ENCODE results near the gene PODXL.

PODXL gene

DNA sequence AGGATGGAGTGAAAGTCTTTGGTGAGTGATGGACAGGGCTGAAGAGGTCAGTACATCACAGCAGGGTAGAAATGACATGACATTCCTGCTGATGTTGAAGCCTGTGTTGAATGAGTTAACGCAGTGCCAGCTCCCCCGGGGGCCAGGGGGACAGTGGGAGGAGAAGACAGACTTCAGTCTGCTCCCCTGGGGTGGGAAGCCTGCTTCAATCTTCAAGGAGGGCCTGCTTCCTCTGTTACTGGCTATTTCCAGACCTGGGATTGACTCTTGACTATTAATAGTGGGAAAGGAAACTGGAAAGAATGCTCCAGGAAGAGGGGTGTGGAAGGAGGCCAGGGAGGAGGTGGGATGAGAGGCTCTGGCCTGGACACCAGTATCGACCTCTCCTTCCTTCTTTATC lies 27.2 kb downstream of the PODXL start:
- Histone ChIP-seq H3K4me3 (ENCODE audit: low read length) (no peak overlapping the region), H3K36me3 (replicated peaks; ENCODE audit: insufficient read depth, low read length) (no peaks in the 10 kb centered on the region), H3K9me2 (replicated peaks; ENCODE audit: insufficient read depth, low read length) (no peaks in the 10 kb centered on the region), H3K9me3 (replicated peaks; ENCODE audit: insufficient read depth, low read length) (no peaks in the 10 kb centered on the region), H3K27me3 (replicated peaks; ENCODE audit: insufficient read depth, low read length) (no peaks in the 10 kb centered on the region), H4K20me1 (ENCODE audit: insufficient read depth, low read length) (no peaks in the 10 kb centered on the region), H3F3A (ENCODE audit: insufficient read depth, low read length) (peaks cover 17% of the 10 kb centered on the region), H3K79me2 (ENCODE audit: low read length) (no peaks in the 10 kb centered on the region), H2AFZ (ENCODE audit: low read length) (no peak overlapping the region), H3K4me1 (ENCODE audit: low read length) (peaks cover 18% of the 10 kb centered on the region), H3K27ac (ENCODE audit: low read length) (no peak overlapping the region), H3K9ac (ENCODE audit: low read length) (no peak overlapping the region), H3K4me2 (ENCODE audit: low read depth, low read length) (no peak overlapping the region)
- no peak for TF ChIP-seq EZH2 (optimal IDR thresholded peaks at IDR 0.05; ENCODE audit: low read depth, low read length)
- TF ChIP-seq EZH2phosphoT487 (IDR thresholded peaks at IDR 0.05; ENCODE audit: low read length): no peak
- TF ChIP-seq, protein P1, sequence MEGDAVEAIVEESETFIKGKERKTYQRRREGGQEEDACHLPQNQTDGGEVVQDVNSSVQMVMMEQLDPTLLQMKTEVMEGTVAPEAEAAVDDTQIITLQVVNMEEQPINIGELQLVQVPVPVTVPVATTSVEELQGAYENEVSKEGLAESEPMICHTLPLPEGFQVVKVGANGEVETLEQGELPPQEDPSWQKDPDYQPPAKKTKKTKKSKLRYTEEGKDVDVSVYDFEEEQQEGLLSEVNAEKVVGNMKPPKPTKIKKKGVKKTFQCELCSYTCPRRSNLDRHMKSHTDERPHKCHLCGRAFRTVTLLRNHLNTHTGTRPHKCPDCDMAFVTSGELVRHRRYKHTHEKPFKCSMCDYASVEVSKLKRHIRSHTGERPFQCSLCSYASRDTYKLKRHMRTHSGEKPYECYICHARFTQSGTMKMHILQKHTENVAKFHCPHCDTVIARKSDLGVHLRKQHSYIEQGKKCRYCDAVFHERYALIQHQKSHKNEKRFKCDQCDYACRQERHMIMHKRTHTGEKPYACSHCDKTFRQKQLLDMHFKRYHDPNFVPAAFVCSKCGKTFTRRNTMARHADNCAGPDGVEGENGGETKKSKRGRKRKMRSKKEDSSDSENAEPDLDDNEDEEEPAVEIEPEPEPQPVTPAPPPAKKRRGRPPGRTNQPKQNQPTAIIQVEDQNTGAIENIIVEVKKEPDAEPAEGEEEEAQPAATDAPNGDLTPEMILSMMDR (IDR thresholded peaks at IDR 0.05; ENCODE audit: low read length): no peak
- DNase-seq: no peak

DNA sequence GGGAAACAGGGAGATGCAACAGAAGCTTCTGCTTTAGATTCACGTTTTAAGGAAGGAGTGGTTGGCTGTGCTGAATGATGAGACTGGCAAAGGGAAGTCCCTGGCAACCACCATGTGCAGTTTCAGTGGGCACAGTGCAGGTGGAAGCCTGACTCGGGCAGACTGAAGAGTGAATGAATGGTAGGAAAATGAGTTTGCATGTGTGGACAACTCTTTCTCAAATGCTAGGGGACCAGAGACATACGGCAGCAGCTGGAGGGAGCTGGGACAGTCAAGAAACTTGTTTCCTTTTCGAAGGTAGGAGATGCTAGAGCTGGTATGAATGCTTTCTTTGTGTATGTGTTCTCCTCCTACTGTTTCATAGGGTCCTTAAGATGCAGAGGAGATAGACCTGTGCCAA lies 29.0 kb downstream of the PODXL start:
- peaks cover 17% of the 10 kb centered on the region for H3F3A ChIP-seq (ENCODE audit: insufficient read depth, low read length)

DNA sequence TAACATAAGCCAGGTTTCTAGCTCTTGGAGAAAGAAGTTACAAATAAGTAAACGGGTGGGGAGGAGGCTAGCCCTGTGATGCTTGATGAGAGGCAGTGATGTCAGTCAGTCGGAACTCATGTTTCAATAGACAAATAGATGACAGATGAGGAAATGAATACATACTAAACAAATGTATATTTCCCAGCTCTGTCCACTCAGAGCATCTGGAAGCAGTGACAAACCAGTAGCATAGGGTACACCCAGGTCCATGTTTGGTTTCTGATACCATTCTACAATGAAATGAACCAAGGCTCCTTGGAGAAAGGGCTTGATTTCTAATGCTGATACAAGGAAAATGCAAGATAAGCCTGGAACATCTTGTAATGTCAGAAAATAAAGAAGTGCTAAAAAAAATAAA lies 30.6 kb downstream of the PODXL start:
- H3K27ac ChIP-seq (ENCODE audit: low read length): no peak overlapping the region
- H3F3A ChIP-seq (ENCODE audit: insufficient read depth, low read length): peaks cover 17% of the 10 kb centered on the region

More for the DNA sequence above, 29.0 kb downstream of the PODXL start:
- Histone ChIP-seq H2AFZ (ENCODE audit: low read length) (no peak overlapping the region), H3K4me2 (ENCODE audit: low read depth, low read length) (peak overlapping the region; percentile 48), H3K27me3 (replicated peaks; ENCODE audit: insufficient read depth, low read length) (no peaks in the 10 kb centered on the region), H3K27ac (ENCODE audit: low read length) (peak overlapping the region; percentile 43; the same call in 1 of the 2 replicates), H4K20me1 (ENCODE audit: insufficient read depth, low read length) (no peaks in the 10 kb centered on the region), H3K36me3 (replicated peaks; ENCODE audit: insufficient read depth, low read length) (no peaks in the 10 kb centered on the region), H3K4me3 (ENCODE audit: low read length) (0 out of 2 replicates have a peak overlapping the region, but pooled peaks have one; percentile 4), H3K9me3 (replicated peaks; ENCODE audit: insufficient read depth, low read length) (no peaks in the 10 kb centered on the region), H3K9me2 (replicated peaks; ENCODE audit: insufficient read depth, low read length) (no peaks in the 10 kb centered on the region), H3K9ac (ENCODE audit: low read length) (no peak overlapping the region), H3K4me1 (ENCODE audit: low read length) (peaks cover 22% of the 10 kb centered on the region), H3K79me2 (ENCODE audit: low read length) (no peaks in the 10 kb centered on the region)
- peak; percentile 79 for DNase-seq
- TF ChIP-seq, protein P1 (IDR thresholded peaks at IDR 0.05; ENCODE audit: low read length): no peak
- TF ChIP-seq EZH2 (optimal IDR thresholded peaks at IDR 0.05; ENCODE audit: low read depth, low read length): no peak
- TF ChIP-seq EZH2phosphoT487 (IDR thresholded peaks at IDR 0.05; ENCODE audit: low read length): no peak

More for the DNA sequence above, 30.6 kb downstream of the PODXL start:
- peaks cover 22% of the 10 kb centered on the region for H3K4me1 ChIP-seq (ENCODE audit: low read length)
- H4K20me1 ChIP-seq (ENCODE audit: insufficient read depth, low read length): no peaks in the 10 kb centered on the region
- TF ChIP-seq EZH2 (optimal IDR thresholded peaks at IDR 0.05; ENCODE audit: low read depth, low read length) (no peak), EZH2phosphoT487 (IDR thresholded peaks at IDR 0.05; ENCODE audit: low read length) (no peak)
- TF ChIP-seq, protein P1 (IDR thresholded peaks at IDR 0.05; ENCODE audit: low read length): no peak
- no peaks in the 10 kb centered on the region for H3K9me2 ChIP-seq (replicated peaks; ENCODE audit: insufficient read depth, low read length)
- no peak for DNase-seq
- H3K4me2 ChIP-seq (ENCODE audit: low read depth, low read length): no peak overlapping the region
- H3K9ac ChIP-seq (ENCODE audit: low read length): no peak overlapping the region
- no peak overlapping the region for H3K4me3 ChIP-seq (ENCODE audit: low read length)
- no peaks in the 10 kb centered on the region for H3K9me3 ChIP-seq (replicated peaks; ENCODE audit: insufficient read depth, low read length)
- peaks cover 5% of the 10 kb centered on the region; the same call in 1 of the 2 replicates for H3K79me2 ChIP-seq (ENCODE audit: low read length)
- no peaks in the 10 kb centered on the region for H3K27me3 ChIP-seq (replicated peaks; ENCODE audit: insufficient read depth, low read length)
- no peaks in the 10 kb centered on the region for H3K36me3 ChIP-seq (replicated peaks; ENCODE audit: insufficient read depth, low read length)
- H2AFZ ChIP-seq (ENCODE audit: low read length): no peak overlapping the region

Measured in MM.1S (cell line).